Measurements from ENCODE around the gene GRM7.

The GRM7 gene

DNA sequence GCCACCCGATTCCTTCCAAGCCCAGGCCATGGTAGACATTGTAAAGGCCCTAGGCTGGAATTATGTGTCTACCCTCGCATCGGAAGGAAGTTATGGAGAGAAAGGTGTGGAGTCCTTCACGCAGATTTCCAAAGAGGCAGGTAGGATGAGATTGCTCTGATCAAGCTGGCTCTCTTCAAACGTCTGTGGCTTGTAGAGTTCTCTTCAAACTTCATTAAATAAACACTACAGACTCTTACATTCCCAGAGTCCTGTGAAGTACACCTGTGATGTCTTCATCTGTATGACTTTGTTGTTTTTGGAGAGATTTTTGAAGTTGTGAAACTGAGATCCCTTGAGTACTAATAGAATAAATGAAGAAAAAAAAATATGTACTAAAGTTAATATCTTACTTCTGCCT, 285.6 kb downstream of the GRM7 start:
- no peaks in the 10 kb centered on the region for H3K4me1 ChIP-seq (ENCODE audit: control insufficient read depth, insufficient read depth, low read length)
- no peaks in the 10 kb centered on the region for H3K9me3 ChIP-seq (ENCODE audit: control insufficient read depth, insufficient read depth, low read depth, low read length)
- H3K9ac ChIP-seq (ENCODE audit: low read length): no peak overlapping the region
- no peaks in the 10 kb centered on the region for H3K36me3 ChIP-seq (ENCODE audit: control insufficient read depth, insufficient read depth, low read length)
- H3K4me3 ChIP-seq (ENCODE audit: low read depth, low read length): no peak overlapping the region
- H3K27ac ChIP-seq (ENCODE audit: low read depth, low read length): no peak overlapping the region
- H3K27me3 ChIP-seq (ENCODE audit: control insufficient read depth, insufficient read depth, low read length): no peaks in the 10 kb centered on the region

GRCh38 chr3:7158516-7158915, 297.6 kb downstream of the GRM7 start:
- no peak overlapping the region for H3K4me3 ChIP-seq (ENCODE audit: low read depth, low read length)
- H3K27me3 ChIP-seq (ENCODE audit: control insufficient read depth, insufficient read depth, low read length): no peaks in the 10 kb centered on the region
- no peak overlapping the region for H3K27ac ChIP-seq (ENCODE audit: low read depth, low read length)
- no peaks in the 10 kb centered on the region for H3K36me3 ChIP-seq (ENCODE audit: control insufficient read depth, insufficient read depth, low read length)
- H3K9ac ChIP-seq (ENCODE audit: low read length): no peak overlapping the region
- H3K4me1 ChIP-seq (ENCODE audit: control insufficient read depth, insufficient read depth, low read length): peaks cover 5% of the 10 kb centered on the region; the same call in 1 of the 2 replicates
- no peaks in the 10 kb centered on the region for H3K9me3 ChIP-seq (ENCODE audit: control insufficient read depth, insufficient read depth, low read depth, low read length)

DNA sequence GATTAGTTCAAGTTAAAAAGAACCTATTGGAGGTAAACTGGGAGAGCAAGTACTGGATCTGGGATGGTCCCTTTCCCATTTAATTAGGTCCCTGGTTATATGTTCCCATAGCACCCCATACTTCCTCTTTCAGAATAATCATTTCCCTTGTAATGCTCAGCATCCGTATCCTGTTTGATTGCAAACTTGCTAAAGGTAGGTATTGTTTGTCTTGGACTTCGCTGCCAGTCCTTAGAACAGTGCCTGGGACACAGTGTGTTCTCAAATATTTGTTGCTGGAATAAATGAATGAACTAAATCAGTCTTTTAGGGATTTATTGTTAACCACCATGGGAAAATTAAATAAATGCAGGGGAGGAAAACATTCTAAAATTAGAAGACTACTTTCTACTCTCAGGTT, 299.8 kb downstream of the GRM7 start:
- no peak overlapping the region for H3K27ac ChIP-seq (ENCODE audit: low read depth, low read length)

DNA sequence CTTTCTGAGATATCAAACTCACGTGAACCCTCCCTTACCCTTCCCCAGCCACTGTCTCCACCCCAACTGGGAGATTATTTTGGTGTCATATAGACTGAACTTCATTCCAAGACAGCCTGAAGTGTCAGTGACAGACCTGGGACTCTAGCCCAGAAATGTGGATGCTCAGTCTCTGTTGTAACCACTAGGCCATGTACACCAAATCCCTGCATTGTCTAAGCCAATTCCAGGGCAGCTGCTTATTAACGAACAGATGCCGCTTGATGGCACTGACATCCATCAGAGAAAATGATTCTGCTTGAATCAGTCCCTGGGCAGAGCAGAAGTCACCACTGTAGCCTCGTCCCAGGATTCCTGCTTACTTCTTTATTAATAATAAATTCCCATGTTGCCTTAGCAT, 305.5 kb downstream of the GRM7 start:
- H3K27me3 ChIP-seq (ENCODE audit: control insufficient read depth, insufficient read depth, low read length): no peaks in the 10 kb centered on the region
- H3K36me3 ChIP-seq (ENCODE audit: control insufficient read depth, insufficient read depth, low read length): no peaks in the 10 kb centered on the region

More for the DNA sequence above, 299.8 kb downstream of the GRM7 start:
- Histone ChIP-seq H3K9me3 (ENCODE audit: control insufficient read depth, insufficient read depth, low read depth, low read length) (no peaks in the 10 kb centered on the region), H3K27me3 (ENCODE audit: control insufficient read depth, insufficient read depth, low read length) (no peaks in the 10 kb centered on the region), H3K9ac (ENCODE audit: low read length) (no peak overlapping the region), H3K4me1 (ENCODE audit: control insufficient read depth, insufficient read depth, low read length) (peaks cover 5% of the 10 kb centered on the region; the same call in 1 of the 2 replicates), H3K36me3 (ENCODE audit: control insufficient read depth, insufficient read depth, low read length) (no peaks in the 10 kb centered on the region), H3K4me3 (ENCODE audit: low read depth, low read length) (no peak overlapping the region)

GRCh38 chr3:7171493-7171892, 310.6 kb downstream of the GRM7 start:
- no peak overlapping the region for H3K27ac ChIP-seq (ENCODE audit: low read depth, low read length)
- no peaks in the 10 kb centered on the region for H3K9me3 ChIP-seq (ENCODE audit: control insufficient read depth, insufficient read depth, low read depth, low read length)
- no peak overlapping the region for H3K4me3 ChIP-seq (ENCODE audit: low read depth, low read length)
- no peaks in the 10 kb centered on the region for H3K27me3 ChIP-seq (ENCODE audit: control insufficient read depth, insufficient read depth, low read length)
- H3K9ac ChIP-seq (ENCODE audit: low read length): no peak overlapping the region
- H3K36me3 ChIP-seq (ENCODE audit: control insufficient read depth, insufficient read depth, low read length): no peaks in the 10 kb centered on the region
- H3K4me1 ChIP-seq (ENCODE audit: control insufficient read depth, insufficient read depth, low read length): no peaks in the 10 kb centered on the region

More for the DNA sequence above, 305.5 kb downstream of the GRM7 start:
- H3K4me3 ChIP-seq (ENCODE audit: low read depth, low read length): no peak overlapping the region
- H3K9ac ChIP-seq (ENCODE audit: low read length): no peak overlapping the region
- no peaks in the 10 kb centered on the region for H3K4me1 ChIP-seq (ENCODE audit: control insufficient read depth, insufficient read depth, low read length)
- H3K27ac ChIP-seq (ENCODE audit: low read depth, low read length): no peak overlapping the region
- H3K9me3 ChIP-seq (ENCODE audit: control insufficient read depth, insufficient read depth, low read depth, low read length): no peaks in the 10 kb centered on the region

DNA sequence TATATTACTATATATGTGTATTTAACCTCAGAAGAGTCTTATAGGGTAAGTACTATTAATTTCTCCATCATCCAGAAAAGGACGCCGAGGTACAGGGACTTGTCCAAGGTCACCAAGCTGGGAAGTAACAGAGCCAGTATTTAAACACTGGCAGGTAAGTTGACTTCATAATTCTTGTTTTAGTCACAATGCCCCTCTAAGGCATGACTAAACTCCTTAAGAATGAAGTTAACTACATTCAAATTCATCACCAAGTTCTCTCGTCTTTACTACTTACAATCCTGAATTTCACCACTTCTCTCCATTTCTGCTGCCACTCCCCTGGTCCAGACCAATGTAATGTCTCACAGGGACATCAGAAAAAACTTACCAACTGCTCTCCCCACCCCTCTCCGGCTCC, 312.1 kb downstream of the GRM7 start:
- Histone ChIP-seq H3K27ac (ENCODE audit: low read depth, low read length) (no peak overlapping the region), H3K4me1 (ENCODE audit: control insufficient read depth, insufficient read depth, low read length) (no peaks in the 10 kb centered on the region), H3K27me3 (ENCODE audit: control insufficient read depth, insufficient read depth, low read length) (no peaks in the 10 kb centered on the region), H3K36me3 (ENCODE audit: control insufficient read depth, insufficient read depth, low read length) (no peaks in the 10 kb centered on the region), H3K9me3 (ENCODE audit: control insufficient read depth, insufficient read depth, low read depth, low read length) (no peaks in the 10 kb centered on the region), H3K4me3 (ENCODE audit: low read depth, low read length) (no peak overlapping the region), H3K9ac (ENCODE audit: low read length) (no peak overlapping the region)

GRCh38 chr3:7188551-7188950, 327.6 kb downstream of the GRM7 start:
- H3K9me3 ChIP-seq (ENCODE audit: control insufficient read depth, insufficient read depth, low read depth, low read length): no peaks in the 10 kb centered on the region
- no peaks in the 10 kb centered on the region for H3K27me3 ChIP-seq (ENCODE audit: control insufficient read depth, insufficient read depth, low read length)
- no peak overlapping the region for H3K27ac ChIP-seq (ENCODE audit: low read depth, low read length)
- no peak overlapping the region for H3K4me3 ChIP-seq (ENCODE audit: low read depth, low read length)
- no peaks in the 10 kb centered on the region for H3K36me3 ChIP-seq (ENCODE audit: control insufficient read depth, insufficient read depth, low read length)
- H3K9ac ChIP-seq (ENCODE audit: low read length): no peak overlapping the region
- no peaks in the 10 kb centered on the region for H3K4me1 ChIP-seq (ENCODE audit: control insufficient read depth, insufficient read depth, low read length)

GRCh38 chr3:7190095-7190494, 329.2 kb downstream of the GRM7 start:
- Histone ChIP-seq H3K36me3 (ENCODE audit: control insufficient read depth, insufficient read depth, low read length) (no peaks in the 10 kb centered on the region), H3K9me3 (ENCODE audit: control insufficient read depth, insufficient read depth, low read depth, low read length) (no peaks in the 10 kb centered on the region), H3K27me3 (ENCODE audit: control insufficient read depth, insufficient read depth, low read length) (no peaks in the 10 kb centered on the region), H3K4me1 (ENCODE audit: control insufficient read depth, insufficient read depth, low read length) (no peaks in the 10 kb centered on the region), H3K4me3 (ENCODE audit: low read depth, low read length) (no peak overlapping the region), H3K9ac (ENCODE audit: low read length) (no peak overlapping the region), H3K27ac (ENCODE audit: low read depth, low read length) (no peak overlapping the region)

DNA sequence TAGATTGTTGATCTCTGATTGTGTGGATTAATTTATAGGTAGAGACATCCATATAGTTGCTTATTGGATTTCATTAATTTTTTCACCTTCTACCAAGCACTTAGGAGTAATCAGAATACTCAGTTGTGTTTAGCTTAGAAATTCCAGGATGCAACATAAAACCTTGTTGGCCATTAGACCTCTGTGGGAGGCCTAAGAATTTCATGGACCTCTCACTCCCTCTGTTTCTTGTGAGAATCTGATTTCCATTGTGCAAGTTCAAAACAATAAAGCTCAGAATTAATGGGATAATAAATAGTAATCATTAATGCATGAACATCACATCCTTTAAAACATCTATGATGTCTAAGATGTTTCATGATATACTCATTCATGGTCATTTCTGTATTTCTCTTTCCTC, 332.4 kb downstream of the GRM7 start:
- no peak overlapping the region for H3K9ac ChIP-seq (ENCODE audit: low read length)
- H3K27ac ChIP-seq (ENCODE audit: low read depth, low read length): no peak overlapping the region
- H3K36me3 ChIP-seq (ENCODE audit: control insufficient read depth, insufficient read depth, low read length): no peaks in the 10 kb centered on the region
- no peaks in the 10 kb centered on the region for H3K27me3 ChIP-seq (ENCODE audit: control insufficient read depth, insufficient read depth, low read length)
- no peaks in the 10 kb centered on the region for H3K4me1 ChIP-seq (ENCODE audit: control insufficient read depth, insufficient read depth, low read length)
- H3K4me3 ChIP-seq (ENCODE audit: low read depth, low read length): no peak overlapping the region
- H3K9me3 ChIP-seq (ENCODE audit: control insufficient read depth, insufficient read depth, low read depth, low read length): no peaks in the 10 kb centered on the region

GRCh38 chr3:7194071-7194835, 333.3 kb downstream of the GRM7 start:
- Histone ChIP-seq H3K27me3 (ENCODE audit: control insufficient read depth, insufficient read depth, low read length) (no peaks in the 10 kb centered on the region), H3K27ac (ENCODE audit: low read depth, low read length) (no peak overlapping the region), H3K4me1 (ENCODE audit: control insufficient read depth, insufficient read depth, low read length) (no peaks in the 10 kb centered on the region), H3K36me3 (ENCODE audit: control insufficient read depth, insufficient read depth, low read length) (no peaks in the 10 kb centered on the region), H3K9ac (ENCODE audit: low read length) (no peak overlapping the region), H3K9me3 (ENCODE audit: control insufficient read depth, insufficient read depth, low read depth, low read length) (0 out of 2 replicates have a peak, but pooled peaks cover 2% of the 10 kb centered on the region), H3K4me3 (ENCODE audit: low read depth, low read length) (no peak overlapping the region)

DNA sequence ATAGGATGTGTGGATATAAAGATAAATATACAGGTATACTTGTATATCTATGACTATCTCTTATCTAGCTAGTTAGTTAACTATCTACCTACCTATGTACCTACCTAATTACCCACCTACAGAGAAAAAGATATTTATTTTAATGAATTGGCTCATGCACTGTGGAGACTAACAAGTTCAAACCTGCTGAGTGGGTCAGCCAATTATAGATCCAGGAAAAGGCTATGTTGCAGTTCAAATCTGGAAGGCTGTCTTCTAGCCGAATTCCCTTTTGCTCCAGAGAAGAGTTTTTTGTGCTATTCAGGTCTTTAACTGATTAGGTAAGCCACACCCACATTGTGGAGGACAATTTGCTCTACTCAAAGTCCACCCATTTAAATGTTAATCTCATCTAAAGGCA, 335.0 kb downstream of the GRM7 start:
- Histone ChIP-seq H3K9ac (ENCODE audit: low read length) (no peak overlapping the region), H3K36me3 (ENCODE audit: control insufficient read depth, insufficient read depth, low read length) (no peaks in the 10 kb centered on the region), H3K27ac (ENCODE audit: low read depth, low read length) (no peak overlapping the region), H3K4me1 (ENCODE audit: control insufficient read depth, insufficient read depth, low read length) (no peaks in the 10 kb centered on the region), H3K27me3 (ENCODE audit: control insufficient read depth, insufficient read depth, low read length) (no peaks in the 10 kb centered on the region), H3K4me3 (ENCODE audit: low read depth, low read length) (no peak overlapping the region), H3K9me3 (ENCODE audit: control insufficient read depth, insufficient read depth, low read depth, low read length) (0 out of 2 replicates have a peak, but pooled peaks cover 2% of the 10 kb centered on the region)
